Muscle of leg (tissue), 11 donors: ENCODE data around the gene CYFIP2. TPM values are rescaled to one million over a fixed set of nuclear protein-coding genes. Genes with fewer than 3 reads are reported as not detected.

Experiments
- DNase-seq: peaks from one replicate; pipeline ENCODE4 v3.0.0; 2013
- H3K27ac ChIP-seq: one replicate; pipeline ENCODE4 v1.5.1; 2013; ENCODE audit warnings: mild to moderate bottlenecking, low read length, control low read depth
- H3K27me3 ChIP-seq: one replicate; pipeline ENCODE4 v1.6.1; 2013; ENCODE audit warnings: low read length; ENCODE audit not compliant: control insufficient read depth, insufficient read depth
- H3K36me3 ChIP-seq: one replicate; pipeline ENCODE4 v1.6.1; 2013; ENCODE audit warnings: low read length; ENCODE audit not compliant: control insufficient read depth, insufficient read depth
- H3K4me1 ChIP-seq: one replicate; pipeline ENCODE4 v1.6.1; 2013; ENCODE audit warnings: low read length; ENCODE audit not compliant: control insufficient read depth, insufficient read depth
- H3K4me3 ChIP-seq: one replicate; pipeline ENCODE4 v1.5.1; 2013; ENCODE audit warnings: low read length, control low read depth
- H3K9me3 ChIP-seq: replicated peaks from 2 replicates; pipeline ENCODE4 v1.6.1; 2013; ENCODE audit warnings: low read depth, low read length; ENCODE audit not compliant: control insufficient read depth
- WGBS: methylation state at CpG from one replicate; pipeline ENCODE4 v1.1.5; 2013; ENCODE audit warnings: missing lambda C conversion rate; ENCODE audit not compliant: insufficient coverage; 5-methylcytosine and 5-hydroxymethylcytosine counted together
- polyA plus RNA-seq, 8 donors: library from polyadenylated mRNA; unstranded; fragments of 120-200 nt; gene quantifications; one replicate each; pipeline versions ENCODE4 v1.2.1 to v1.2.3, GENCODE V29; 2013; ENCODE audit warnings: inconsistent platforms in 1 of 8, low replicate concordance in 1 of 8; ENCODE audit not compliant: insufficient read length in 8 of 8, insufficient read depth in 1 of 8
- total RNA-seq: library from RNA; stranded (reverse); fragments of 120-200 nt; gene quantifications from one replicate; pipeline ENCODE4 v1.2.4, GENCODE V29; 2013

CYFIP2 gene
- total and polyA plus RNA-seq, 9 donors = 3.0 to 7.8 (median 4.4) TPM

DNA sequence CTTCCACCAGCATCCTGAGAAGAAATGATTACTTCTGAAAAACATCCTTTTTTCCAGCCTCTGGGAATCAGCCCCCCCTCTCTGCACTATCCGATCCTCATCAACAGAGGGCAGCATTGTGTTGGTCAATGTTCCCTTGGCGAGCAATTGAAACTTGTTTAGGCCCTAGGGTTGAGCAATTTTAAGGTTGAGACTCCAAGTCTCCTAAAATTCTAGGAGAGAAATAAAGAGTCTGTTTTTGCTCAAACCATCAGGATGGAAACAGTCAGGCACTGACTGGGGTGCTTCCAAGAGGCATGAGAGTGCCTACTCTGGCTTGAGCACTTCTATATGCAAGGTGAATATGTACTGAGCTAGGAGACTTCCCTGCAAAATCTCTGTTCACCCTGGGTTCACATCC, 12.4 kb upstream of the CYFIP2 start:
- Histone ChIP-seq H3K27me3 (no peaks in the 10 kb centered on the region), H3K9me3 (no peaks in the 10 kb centered on the region), H3K36me3 (no peaks in the 10 kb centered on the region), H3K27ac (no peak overlapping the region), H3K4me3 (no peak overlapping the region), H3K4me1 (no peaks in the 10 kb centered on the region)
- DNase-seq = no peak
- 0% methylated on average over 1 of the region's 2 CpGs for WGBS

DNA sequence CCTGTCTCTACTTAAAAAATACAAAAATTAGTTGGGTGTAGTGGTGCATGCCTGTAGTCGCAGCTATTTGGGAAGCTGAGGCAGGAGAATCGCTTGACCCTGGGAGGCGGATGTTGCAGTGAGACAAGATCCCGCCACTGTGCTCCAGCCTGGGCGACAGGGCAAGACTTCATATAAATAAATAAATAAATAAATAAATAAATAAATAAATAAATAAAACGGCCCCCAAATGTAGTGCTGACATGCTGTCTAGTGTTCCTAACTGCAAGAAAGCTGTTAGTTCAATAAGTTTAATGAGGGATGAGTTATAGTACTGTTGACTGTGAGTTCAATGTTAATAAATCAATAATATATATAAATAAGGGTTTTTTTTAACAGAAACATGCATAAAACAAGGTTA, 7.5 kb upstream of the CYFIP2 start:
- Histone ChIP-seq H3K36me3 (no peaks in the 10 kb centered on the region), H3K27ac (no peak overlapping the region), H3K27me3 (peaks cover under 1% of the 10 kb centered on the region), H3K9me3 (no peaks in the 10 kb centered on the region), H3K4me3 (no peak overlapping the region), H3K4me1 (no peaks in the 10 kb centered on the region)
- no peak for DNase-seq
- no CpG with 5 or more reads among the region's 6 CpGs for WGBS

DNA sequence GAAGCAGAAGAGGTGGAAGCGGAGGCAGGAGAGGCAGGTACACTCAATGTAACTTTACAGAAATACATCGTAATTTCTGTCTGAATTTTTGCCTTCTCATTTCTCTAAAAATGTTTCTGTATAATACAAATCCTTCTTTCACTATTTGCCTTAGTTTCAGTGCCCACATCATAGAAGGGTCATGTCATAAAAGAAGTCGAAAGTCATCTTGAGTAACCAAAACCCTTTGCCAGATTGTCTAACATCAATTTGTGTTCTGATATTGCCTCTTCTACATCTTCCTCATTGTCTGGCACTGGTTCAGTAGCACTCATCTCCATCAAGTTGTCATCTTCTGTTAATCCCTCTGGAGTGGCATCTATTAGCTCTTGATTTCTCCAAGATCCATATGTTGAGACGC, 6.2 kb upstream of the CYFIP2 start:
- no peaks in the 10 kb centered on the region for H3K4me1 ChIP-seq
- peaks cover 3% of the 10 kb centered on the region for H3K27me3 ChIP-seq
- DNase-seq = no peak
- H3K27ac ChIP-seq = no peak overlapping the region
- H3K9me3 ChIP-seq = no peaks in the 10 kb centered on the region
- no peak overlapping the region for H3K4me3 ChIP-seq
- H3K36me3 ChIP-seq = no peaks in the 10 kb centered on the region
- WGBS = 64% methylated on average over 2 of the region's 4 CpGs

DNA sequence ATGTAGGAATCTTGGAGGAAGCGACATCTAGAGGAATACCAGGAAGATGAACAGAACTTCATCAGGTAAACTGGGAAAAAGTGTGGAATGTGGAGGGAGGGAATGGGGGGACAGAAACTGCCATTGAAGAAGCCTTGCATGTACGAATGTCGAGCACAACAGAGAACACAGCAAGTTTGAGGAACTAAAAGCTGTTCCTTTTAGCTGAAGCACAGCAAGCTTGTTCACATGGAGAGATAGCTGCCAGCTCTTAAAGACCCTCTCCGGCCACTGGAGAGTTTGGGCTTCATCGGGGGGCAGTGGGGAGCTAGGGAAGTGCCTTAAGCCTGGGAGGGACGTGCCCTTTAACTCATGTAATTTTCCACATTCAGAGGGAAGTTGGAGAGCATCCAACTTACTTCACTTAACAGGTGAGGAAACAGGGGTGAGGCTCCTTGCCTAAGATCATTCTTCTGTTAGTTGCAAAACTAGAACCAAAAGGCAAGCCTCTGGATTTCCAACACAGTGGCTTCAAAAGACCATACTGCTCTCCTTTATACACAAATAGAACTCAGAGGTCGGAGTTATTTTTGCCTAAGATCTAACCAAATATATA, 2.3 kb upstream of the CYFIP2 start:
- H3K4me1 ChIP-seq = peaks cover 27% of the 10 kb centered on the region
- no peaks in the 10 kb centered on the region for H3K9me3 ChIP-seq
- WGBS = 52% methylated on average over 3 of the region's 7 CpGs
- peaks cover 22% of the 10 kb centered on the region for H3K27me3 ChIP-seq
- H3K4me3 ChIP-seq = no peak overlapping the region
- no peak overlapping the region for H3K27ac ChIP-seq
- no peaks in the 10 kb centered on the region for H3K36me3 ChIP-seq
- no peak for DNase-seq

DNA sequence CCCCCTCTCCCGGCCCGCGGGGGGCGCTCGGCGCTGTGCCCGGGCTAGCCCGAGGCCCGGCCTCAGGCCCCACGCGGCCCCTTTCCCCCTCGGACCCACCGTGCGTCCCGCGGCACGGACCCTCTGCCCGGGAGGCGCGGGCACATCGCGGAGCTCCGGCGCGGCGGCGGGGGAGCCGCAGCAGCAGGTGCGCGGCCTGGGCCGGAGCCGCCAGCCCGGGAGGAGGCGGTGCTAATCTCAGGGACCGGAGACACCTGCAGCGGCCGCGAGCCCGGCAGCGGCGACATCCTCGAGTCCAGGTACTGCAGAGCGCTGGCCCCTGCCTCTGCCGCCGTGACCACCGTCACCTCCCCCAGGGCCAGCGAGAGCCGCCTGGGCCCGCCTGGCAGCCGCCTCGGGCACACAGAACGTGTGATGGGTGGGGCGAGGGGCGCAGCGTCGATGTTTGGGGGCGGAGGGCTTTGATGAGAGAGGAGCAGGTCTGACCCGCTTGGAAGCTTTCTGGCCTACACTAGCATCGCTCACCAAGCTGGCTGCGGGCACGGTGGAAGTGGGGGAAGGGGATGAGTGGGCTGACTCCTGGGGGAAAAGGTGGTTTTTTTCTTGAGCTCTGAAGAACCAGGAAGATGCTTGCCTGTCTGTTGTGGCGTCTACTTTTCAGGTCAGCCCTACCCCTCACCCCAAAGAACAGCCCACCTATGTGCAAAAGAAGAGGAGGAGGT, 524 bp downstream of the CYFIP2 start:
- Histone ChIP-seq H3K9me3 (no peaks in the 10 kb centered on the region), H3K36me3 (no peaks in the 10 kb centered on the region), H3K27ac (no peak overlapping the region), H3K4me1 (peaks cover 27% of the 10 kb centered on the region), H3K4me3 (peak overlapping the region; percentile 38), H3K27me3 (peaks cover 22% of the 10 kb centered on the region)
- no peak for DNase-seq
- 1% methylated on average over 50 of the region's 62 CpGs for WGBS

DNA sequence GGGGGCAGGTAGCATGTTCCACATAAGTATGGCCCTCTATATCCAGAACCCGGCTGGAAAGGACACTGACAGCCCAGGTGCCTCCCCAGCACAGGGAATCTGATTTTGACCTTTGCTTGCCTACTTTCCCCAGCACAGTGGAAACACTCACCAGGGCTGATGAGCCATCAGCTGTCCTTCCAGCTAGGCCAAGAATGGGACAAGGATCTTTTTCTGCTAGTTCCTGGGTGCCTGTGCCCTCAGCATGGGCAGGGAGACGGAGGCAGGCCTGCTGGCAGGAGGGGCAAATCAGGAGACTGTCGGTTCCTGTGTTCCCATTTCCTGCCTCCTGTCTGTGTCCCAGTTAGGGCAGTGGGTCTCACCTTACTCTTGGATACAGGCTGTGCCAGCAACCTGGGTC, 1.1 kb downstream of the CYFIP2 start:
- Histone ChIP-seq H3K36me3 (no peaks in the 10 kb centered on the region), H3K27ac (no peak overlapping the region), H3K4me3 (peak overlapping the region; percentile 38), H3K4me1 (peaks cover 27% of the 10 kb centered on the region), H3K9me3 (no peaks in the 10 kb centered on the region), H3K27me3 (peaks cover 22% of the 10 kb centered on the region)
- 82% methylated on average over 3 of the region's 3 CpGs for WGBS
- DNase-seq = no peak

DNA sequence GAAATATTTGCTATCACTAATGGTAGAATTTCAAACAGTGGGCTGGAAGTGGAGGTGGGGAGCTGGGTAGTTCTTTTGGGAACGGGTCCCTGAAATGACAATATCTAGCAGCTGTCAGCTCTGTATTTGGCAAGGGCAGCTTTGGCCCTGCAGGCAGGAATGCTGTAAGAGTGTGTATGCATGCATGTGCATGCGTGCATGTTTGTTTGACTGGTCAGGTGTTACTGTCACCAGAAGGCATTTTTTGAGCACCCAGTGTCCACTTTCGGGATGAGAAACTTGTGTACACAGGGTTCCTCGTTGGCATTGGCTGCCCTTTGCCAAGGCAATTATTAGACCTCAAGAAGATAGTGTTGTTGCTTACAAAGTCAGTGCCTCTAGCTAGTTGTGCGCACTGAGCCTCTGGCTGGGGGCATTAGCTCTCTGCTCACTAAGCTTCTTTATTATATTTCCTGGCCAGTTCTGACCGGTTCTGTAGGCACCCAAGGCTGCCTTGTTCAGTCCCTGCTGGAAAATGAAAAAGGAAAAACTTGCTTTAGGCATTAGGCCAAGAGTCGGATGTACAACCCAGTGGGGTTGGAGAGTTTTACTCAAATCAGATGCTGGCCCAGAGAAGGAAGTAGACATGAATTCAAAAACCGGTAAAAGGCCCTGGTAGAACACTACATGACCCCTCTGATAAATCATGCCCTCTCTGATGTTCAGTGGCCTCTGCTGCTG, 2.0 kb downstream of the CYFIP2 start:
- Histone ChIP-seq H3K4me3 (no peak overlapping the region), H3K4me1 (peaks cover 27% of the 10 kb centered on the region), H3K36me3 (no peaks in the 10 kb centered on the region), H3K9me3 (no peaks in the 10 kb centered on the region), H3K27me3 (peaks cover 22% of the 10 kb centered on the region), H3K27ac (no peak overlapping the region)
- WGBS = 59% methylated on average over 6 of the region's 8 CpGs
- peak; percentile 48 for DNase-seq

DNA sequence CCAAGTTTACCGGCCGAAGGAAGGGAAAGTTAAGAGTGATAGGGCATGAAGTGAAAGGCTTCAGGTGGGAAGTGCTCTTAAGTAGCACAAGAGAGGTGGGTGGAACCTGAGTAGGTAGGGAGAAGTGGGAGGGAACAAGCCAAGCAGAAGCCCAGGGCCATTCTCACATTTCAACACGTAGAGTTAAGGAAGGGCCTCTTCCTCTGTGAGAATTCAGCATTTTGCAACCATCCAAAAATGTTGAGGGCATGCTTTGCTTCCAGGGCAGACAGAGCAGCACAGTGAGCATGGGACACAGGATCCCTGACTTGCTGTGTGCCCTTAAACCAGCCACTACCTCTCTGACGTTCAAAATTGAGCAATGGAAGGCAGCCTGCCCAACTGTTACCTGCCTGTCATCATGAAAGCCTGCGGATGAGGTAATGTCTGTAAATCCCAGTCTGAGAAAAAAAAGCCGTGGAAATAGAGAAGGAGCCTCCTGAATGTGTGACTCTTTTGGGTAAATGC, 3.3 kb downstream of the CYFIP2 start:
- peaks cover 19% of the 10 kb centered on the region for H3K27me3 ChIP-seq
- H3K4me1 ChIP-seq = peaks cover 27% of the 10 kb centered on the region
- H3K9me3 ChIP-seq = no peaks in the 10 kb centered on the region
- no peak for DNase-seq
- no peaks in the 10 kb centered on the region for H3K36me3 ChIP-seq
- no peak overlapping the region for H3K4me3 ChIP-seq
- H3K27ac ChIP-seq = no peak overlapping the region
- WGBS = 63% methylated on average over 3 of the region's 6 CpGs

DNA sequence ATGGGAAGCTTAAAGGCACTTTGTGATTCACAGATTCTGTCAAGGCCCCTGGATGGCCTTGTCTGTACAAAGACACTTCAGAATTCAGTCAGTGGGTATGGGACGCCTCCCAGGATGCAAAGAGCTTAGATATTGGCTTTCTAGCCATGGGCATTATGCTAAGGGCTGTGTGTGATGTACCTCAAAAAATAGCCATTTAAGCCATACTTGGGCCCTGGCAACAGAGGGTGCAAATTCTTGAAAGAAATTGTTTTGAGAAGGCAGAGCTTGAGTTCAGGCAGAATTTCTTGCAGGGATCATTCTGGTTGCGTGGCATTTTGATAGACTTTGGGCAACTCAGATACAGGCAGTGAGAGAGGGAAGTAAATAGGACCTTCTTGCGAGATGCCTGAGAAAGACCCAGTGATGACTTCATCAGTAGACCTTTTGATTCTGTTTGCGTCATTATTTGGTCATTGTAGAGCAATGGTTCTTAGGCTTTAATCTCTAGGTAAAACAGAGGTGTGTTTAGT, 3.9 kb downstream of the CYFIP2 start:
- no peak for DNase-seq
- WGBS = 83% methylated on average over 4 of the region's 4 CpGs
- Histone ChIP-seq H3K36me3 (no peaks in the 10 kb centered on the region), H3K27me3 (peaks cover 19% of the 10 kb centered on the region), H3K4me3 (no peak overlapping the region), H3K4me1 (peaks cover 27% of the 10 kb centered on the region), H3K27ac (no peak overlapping the region), H3K9me3 (no peaks in the 10 kb centered on the region)

DNA sequence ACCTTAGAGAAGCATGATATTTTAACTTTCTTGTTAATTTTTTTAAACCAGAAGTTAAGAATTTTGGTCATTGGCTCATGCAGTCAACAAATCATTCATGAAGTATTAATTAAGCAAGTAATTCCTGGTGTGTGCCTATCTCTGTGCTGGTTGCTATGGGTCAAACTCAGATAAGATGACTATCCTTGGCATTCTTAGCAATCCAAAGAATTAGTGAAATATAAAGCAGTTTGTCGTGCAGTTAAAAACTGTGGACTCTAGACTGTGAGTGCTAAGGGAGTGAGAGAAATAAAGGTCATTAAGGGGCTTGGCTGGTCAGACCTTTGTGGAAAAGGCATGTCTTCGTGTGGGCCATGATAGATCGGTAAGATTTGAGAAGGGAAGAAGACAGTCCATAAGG, 4.8 kb downstream of the CYFIP2 start:
- no peaks in the 10 kb centered on the region for H3K36me3 ChIP-seq
- peaks cover 11% of the 10 kb centered on the region for H3K27me3 ChIP-seq
- no peaks in the 10 kb centered on the region for H3K9me3 ChIP-seq
- 74% methylated on average over 3 of the region's 3 CpGs for WGBS
- no peak for DNase-seq
- H3K4me3 ChIP-seq = no peak overlapping the region
- H3K27ac ChIP-seq = no peak overlapping the region
- peaks cover 21% of the 10 kb centered on the region for H3K4me1 ChIP-seq
